GM12873 (cell line): ENCODE results near the gene HMCN1.

ENCODE experiments used
- CTCF ChIP-seq: IDR thresholded peaks from 2 replicates; pipeline ENCODE4 v1.5.1; 2012; ENCODE audit warnings: low read depth, mild to moderate bottlenecking, moderate library complexity, low read length, control low read depth; ENCODE audit not compliant: insufficient read depth; ENCODE audit errors: missing control alignments

The HMCN1 gene

GRCh38 chr1:186054003-186054402, 319.8 kb downstream of the HMCN1 start:
- TF ChIP-seq CTCF, result no peak

- TF ChIP-seq CTCF, result no peak
Measured at GRCh38 chr1:186054932-186055331, 320.7 kb downstream of the HMCN1 start.

- TF ChIP-seq CTCF, result no peak
Measured at GRCh38 chr1:186055846-186056245, 321.7 kb downstream of the HMCN1 start.

GRCh38 chr1:186057086-186057485, 322.9 kb downstream of the HMCN1 start:
- TF ChIP-seq CTCF, result no peak

GRCh38 chr1:186059311-186059710, 325.1 kb downstream of the HMCN1 start:
- no peak for TF ChIP-seq CTCF

- TF ChIP-seq CTCF, result no peak
Measured at GRCh38 chr1:186059752-186060151, 325.6 kb downstream of the HMCN1 start.

GRCh38 chr1:186060226-186060625, 326.0 kb downstream of the HMCN1 start:
- TF ChIP-seq CTCF, result no peak
